ENCODE results near the gene RARS2. TPM values are rescaled to one million over a fixed set of nuclear protein-coding genes. Genes with fewer than 3 reads are reported as not detected.
A peak's percentile ranks its signal among the peaks of the same experiment; 100 is the strongest.

The RARS2 gene, protein sequence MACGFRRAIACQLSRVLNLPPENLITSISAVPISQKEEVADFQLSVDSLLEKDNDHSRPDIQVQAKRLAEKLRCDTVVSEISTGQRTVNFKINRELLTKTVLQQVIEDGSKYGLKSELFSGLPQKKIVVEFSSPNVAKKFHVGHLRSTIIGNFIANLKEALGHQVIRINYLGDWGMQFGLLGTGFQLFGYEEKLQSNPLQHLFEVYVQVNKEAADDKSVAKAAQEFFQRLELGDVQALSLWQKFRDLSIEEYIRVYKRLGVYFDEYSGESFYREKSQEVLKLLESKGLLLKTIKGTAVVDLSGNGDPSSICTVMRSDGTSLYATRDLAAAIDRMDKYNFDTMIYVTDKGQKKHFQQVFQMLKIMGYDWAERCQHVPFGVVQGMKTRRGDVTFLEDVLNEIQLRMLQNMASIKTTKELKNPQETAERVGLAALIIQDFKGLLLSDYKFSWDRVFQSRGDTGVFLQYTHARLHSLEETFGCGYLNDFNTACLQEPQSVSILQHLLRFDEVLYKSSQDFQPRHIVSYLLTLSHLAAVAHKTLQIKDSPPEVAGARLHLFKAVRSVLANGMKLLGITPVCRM
- total RNA-seq = 31.6 and 35.5 TPM in 2 replicates

DNA sequence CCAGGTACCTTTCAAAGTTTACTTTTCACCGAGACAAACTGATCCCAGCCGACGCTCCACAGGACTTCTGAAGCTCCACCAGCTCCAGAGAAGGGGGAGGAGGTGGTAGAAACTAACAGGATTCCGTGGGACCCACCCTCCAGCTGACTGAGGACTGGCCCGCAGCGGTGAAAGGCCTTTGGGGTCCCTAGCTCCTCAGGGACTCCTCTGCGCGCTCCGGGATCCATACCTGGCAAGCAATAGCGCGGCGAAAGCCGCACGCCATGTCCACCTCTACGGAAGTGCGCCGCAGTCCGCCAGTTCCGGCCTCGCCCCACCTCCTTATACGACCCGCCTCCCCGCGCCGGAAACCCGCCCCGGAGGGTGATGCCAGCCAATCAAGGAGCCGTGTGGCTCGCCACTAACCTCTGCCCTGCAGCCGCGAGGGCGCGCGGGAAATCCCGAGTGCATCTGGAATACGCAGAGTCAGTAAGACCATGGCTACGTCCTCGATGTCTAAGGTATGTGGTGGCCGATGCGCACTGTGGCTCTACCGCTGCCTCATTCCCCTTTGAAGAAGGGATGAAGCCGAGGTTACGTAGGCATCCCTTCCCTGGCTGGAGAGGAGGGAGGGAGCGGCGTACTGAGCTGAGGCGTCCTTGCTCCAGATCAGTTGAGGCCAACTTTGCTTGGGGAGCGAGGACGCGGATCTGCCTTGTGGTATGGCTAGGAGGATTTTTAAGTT, at the start of gene RARS2, which contains the start of gene ORC3:
Gene RARS2, minus strand, starts transcription at position 295 of the 724 bp plus-strand sequence. Its CDS starts 30 bp downstream, at position 265.
Gene ORC3, plus strand, starts transcription at position 443 of the 724 bp plus-strand sequence. Its CDS starts 34 bp downstream, at position 477.
- peak; percentile 75 for DNase-seq (ENCODE audit: low read depth)
- peak within 1 kb of the TSS; percentile 92 for H3K4me3 ChIP-seq (ENCODE audit: low read depth, low read length)

DNA sequence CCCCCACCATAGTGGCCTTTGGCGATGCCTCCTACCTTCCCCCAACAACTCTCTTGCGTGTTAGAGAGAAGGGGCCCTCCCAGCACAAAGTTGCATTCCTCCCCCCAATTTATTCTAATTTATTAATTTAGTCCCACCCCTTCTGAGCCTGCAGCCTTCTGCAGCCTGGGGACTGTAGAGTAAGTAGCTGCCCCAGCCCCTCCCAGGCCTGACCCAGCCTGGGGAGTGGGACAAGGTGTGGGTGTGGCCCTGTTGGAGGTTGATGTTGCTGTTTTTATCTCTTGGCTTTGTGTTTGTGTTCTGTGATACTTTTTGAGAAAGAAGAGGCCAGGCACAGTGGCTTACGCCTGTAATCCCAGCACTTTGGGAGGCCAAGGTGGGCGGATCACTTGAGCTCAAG, 49.6 kb upstream of the RARS2 start:
- no peak overlapping the region for H3K4me3 ChIP-seq (ENCODE audit: low read depth, low read length)
- TF ChIP-seq, protein P1, sequence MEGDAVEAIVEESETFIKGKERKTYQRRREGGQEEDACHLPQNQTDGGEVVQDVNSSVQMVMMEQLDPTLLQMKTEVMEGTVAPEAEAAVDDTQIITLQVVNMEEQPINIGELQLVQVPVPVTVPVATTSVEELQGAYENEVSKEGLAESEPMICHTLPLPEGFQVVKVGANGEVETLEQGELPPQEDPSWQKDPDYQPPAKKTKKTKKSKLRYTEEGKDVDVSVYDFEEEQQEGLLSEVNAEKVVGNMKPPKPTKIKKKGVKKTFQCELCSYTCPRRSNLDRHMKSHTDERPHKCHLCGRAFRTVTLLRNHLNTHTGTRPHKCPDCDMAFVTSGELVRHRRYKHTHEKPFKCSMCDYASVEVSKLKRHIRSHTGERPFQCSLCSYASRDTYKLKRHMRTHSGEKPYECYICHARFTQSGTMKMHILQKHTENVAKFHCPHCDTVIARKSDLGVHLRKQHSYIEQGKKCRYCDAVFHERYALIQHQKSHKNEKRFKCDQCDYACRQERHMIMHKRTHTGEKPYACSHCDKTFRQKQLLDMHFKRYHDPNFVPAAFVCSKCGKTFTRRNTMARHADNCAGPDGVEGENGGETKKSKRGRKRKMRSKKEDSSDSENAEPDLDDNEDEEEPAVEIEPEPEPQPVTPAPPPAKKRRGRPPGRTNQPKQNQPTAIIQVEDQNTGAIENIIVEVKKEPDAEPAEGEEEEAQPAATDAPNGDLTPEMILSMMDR (IDR thresholded peaks at IDR 0.05; ENCODE audit: insufficient read depth, low read length, poor library complexity, severe bottlenecking) = no peak
- H3K36me3 ChIP-seq (ENCODE audit: control insufficient read depth, insufficient read depth, low read length) = no peaks in the 10 kb centered on the region
- no peak for DNase-seq (ENCODE audit: low read depth)
- no peaks in the 10 kb centered on the region for H3K27me3 ChIP-seq (ENCODE audit: control insufficient read depth, insufficient read depth, low read length)

More for the DNA sequence above, at the start of gene RARS2, which contains the start of gene ORC3:
- TF ChIP-seq, protein P1 (IDR thresholded peaks at IDR 0.05; ENCODE audit: insufficient read depth, low read length, poor library complexity, severe bottlenecking) = no peak
- H3K36me3 ChIP-seq (ENCODE audit: control insufficient read depth, insufficient read depth, low read length) = no peaks in the 10 kb centered on the region
- H3K27me3 ChIP-seq (ENCODE audit: control insufficient read depth, insufficient read depth, low read length) = no peaks in the 10 kb centered on the region

DNA sequence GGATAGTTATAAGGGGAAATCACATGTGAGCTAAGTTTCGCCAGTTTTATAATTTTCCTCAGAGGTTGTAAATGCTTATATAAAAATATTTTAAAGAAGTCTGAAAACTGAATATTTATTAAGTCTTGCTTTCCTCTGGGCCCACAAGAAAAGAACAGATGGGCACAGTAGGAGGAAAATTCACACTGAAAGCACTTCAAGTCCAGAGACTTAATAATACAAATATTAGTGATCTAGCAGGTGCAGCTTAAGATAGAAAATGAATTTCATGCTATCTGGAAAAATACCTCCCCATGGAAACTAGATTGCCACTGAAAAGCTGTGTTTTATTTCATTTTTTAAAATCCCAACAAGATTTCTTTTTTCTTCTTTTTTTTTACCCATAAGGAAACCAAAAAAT, 47.3 kb upstream of the RARS2 start:
- Histone ChIP-seq H3K27me3 (ENCODE audit: control insufficient read depth, insufficient read depth, low read length) (no peaks in the 10 kb centered on the region), H3K36me3 (ENCODE audit: control insufficient read depth, insufficient read depth, low read length) (no peaks in the 10 kb centered on the region), H3K4me3 (ENCODE audit: low read depth, low read length) (no peak overlapping the region)
- DNase-seq (ENCODE audit: low read depth) = no peak
- TF ChIP-seq, protein P1 (IDR thresholded peaks at IDR 0.05; ENCODE audit: insufficient read depth, low read length, poor library complexity, severe bottlenecking) = no peak

DNA sequence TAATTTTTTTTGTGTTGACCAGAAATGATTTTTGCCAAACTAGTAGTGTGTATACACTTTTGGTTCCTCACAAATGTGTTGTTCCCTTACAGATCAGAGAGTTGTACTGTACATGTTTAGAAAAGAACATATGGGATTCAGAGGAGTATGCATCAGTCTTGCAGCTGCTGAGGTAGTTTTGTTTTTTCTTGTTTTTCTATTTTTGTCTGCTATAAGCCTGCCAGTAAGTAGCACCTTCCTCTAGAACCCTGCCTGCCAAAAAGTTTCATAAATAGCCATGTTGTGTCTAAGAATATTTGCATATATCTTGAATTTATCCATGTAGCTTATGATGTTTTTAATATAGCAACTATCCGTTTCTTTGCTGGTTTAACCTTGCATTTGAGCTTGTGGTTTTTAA, 46.5 kb upstream of the RARS2 start:
- H3K36me3 ChIP-seq (ENCODE audit: control insufficient read depth, insufficient read depth, low read length) = no peaks in the 10 kb centered on the region
- DNase-seq (ENCODE audit: low read depth) = no peak
- H3K4me3 ChIP-seq (ENCODE audit: low read depth, low read length) = no peak overlapping the region
- TF ChIP-seq, protein P1 (IDR thresholded peaks at IDR 0.05; ENCODE audit: insufficient read depth, low read length, poor library complexity, severe bottlenecking) = no peak
- H3K27me3 ChIP-seq (ENCODE audit: control insufficient read depth, insufficient read depth, low read length) = no peaks in the 10 kb centered on the region

DNA sequence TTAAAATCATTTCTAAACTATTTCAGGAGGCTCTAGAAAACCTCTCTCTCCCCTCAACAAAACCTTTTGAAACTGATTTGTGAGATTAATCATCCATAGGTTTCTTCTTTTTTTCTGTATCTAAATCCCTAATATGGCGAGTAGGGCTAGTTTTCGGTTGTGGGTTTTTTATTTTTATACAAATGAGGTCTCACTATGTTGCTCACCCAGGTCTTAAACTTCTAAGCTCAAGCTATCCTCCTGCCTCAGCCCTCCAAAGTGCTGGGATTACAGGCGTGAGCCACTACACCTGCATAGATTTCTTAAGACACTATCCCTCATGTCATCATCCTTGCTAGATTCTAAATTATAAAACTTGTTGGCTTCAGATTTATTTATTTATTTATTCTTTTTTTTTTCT, 44.1 kb upstream of the RARS2 start:
- no peak overlapping the region for H3K4me3 ChIP-seq (ENCODE audit: low read depth, low read length)
- TF ChIP-seq, protein P1 (IDR thresholded peaks at IDR 0.05; ENCODE audit: insufficient read depth, low read length, poor library complexity, severe bottlenecking) = no peak
- no peaks in the 10 kb centered on the region for H3K27me3 ChIP-seq (ENCODE audit: control insufficient read depth, insufficient read depth, low read length)
- DNase-seq (ENCODE audit: low read depth) = no peak
- H3K36me3 ChIP-seq (ENCODE audit: control insufficient read depth, insufficient read depth, low read length) = no peaks in the 10 kb centered on the region
